Choroid plexus epithelial cell (primary cell): ENCODE results near the gene USE1.

ENCODE experiments used
- DNase-seq: peaks from one replicate; pipeline ENCODE4 v3.0.0-alpha.2; 2010; ENCODE audit warnings: low read depth
- H3K4me3 ChIP-seq: 2 replicates; pipeline ENCODE4 v1.5.1; 2011; ENCODE audit warnings: low read depth, mild to moderate bottlenecking, control low read depth, low read length, moderate library complexity
- TF ChIP-seq, protein P1 (sequence below): conservative IDR thresholded peaks from 2 replicates; pipeline ENCODE4 v1.5.1; 2011; ENCODE audit warnings: low read depth, mild to moderate bottlenecking, control low read depth, inconsistent platforms, low read length, moderate library complexity

USE1 gene

DNA sequence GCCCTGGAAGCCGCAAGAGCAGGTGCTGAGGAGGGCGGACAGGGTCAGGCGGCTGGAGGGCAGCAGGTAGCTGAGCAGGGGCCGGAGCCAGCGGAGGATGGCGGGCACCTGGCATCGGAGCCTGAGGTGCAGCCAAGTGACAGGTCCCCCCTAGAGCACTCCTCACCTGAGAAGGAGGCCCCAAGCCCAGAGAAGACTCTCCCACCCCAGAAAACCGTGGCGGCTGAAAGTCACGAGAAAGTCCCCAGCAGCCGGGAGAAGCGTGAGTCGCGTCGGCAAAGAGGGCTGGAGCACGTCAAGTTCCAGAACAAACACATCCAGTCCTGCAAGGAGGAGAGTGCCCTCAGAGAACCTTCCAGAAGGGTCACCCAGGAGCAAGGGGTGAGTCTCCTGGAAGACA, 20.5 kb upstream of the USE1 start:
- no peak for DNase-seq
- no peak overlapping the region for H3K4me3 ChIP-seq
- TF ChIP-seq, protein P1, sequence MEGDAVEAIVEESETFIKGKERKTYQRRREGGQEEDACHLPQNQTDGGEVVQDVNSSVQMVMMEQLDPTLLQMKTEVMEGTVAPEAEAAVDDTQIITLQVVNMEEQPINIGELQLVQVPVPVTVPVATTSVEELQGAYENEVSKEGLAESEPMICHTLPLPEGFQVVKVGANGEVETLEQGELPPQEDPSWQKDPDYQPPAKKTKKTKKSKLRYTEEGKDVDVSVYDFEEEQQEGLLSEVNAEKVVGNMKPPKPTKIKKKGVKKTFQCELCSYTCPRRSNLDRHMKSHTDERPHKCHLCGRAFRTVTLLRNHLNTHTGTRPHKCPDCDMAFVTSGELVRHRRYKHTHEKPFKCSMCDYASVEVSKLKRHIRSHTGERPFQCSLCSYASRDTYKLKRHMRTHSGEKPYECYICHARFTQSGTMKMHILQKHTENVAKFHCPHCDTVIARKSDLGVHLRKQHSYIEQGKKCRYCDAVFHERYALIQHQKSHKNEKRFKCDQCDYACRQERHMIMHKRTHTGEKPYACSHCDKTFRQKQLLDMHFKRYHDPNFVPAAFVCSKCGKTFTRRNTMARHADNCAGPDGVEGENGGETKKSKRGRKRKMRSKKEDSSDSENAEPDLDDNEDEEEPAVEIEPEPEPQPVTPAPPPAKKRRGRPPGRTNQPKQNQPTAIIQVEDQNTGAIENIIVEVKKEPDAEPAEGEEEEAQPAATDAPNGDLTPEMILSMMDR, result no peak

GRCh38 chr19:17195106-17195505, 20.1 kb upstream of the USE1 start:
- H3K4me3 ChIP-seq, result no peak overlapping the region
- DNase-seq, result no peak
- TF ChIP-seq, protein P1, result no peak

DNA sequence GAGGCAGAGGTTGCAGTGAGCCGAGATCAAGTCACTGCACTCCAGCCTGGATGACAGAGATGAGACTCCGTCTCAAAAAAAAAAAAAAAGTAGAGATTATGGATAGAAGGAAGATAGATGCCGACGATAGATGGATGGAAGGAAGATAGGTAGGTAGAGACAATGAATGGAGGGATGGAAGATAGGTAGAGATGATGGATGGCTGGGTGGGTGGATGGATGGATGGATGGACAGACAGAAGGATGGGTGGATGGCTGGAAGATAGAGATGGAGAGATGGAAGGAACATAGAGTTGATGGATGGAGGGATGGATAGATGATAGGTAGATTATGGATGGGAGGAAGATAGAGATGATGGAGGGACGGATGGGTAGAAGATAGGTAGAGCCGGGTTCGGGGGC, 18.5 kb upstream of the USE1 start:
- TF ChIP-seq, protein P1, result no peak
- no peak for DNase-seq
- H3K4me3 ChIP-seq, result no peak overlapping the region

- no peak for DNase-seq
- H3K4me3 ChIP-seq, result no peak overlapping the region
- TF ChIP-seq, protein P1, result no peak
Observed at GRCh38 chr19:17197666-17198065, 17.5 kb upstream of the USE1 start.

- TF ChIP-seq, protein P1, result no peak
- DNase-seq, result no peak
- no peak overlapping the region for H3K4me3 ChIP-seq
Observed at GRCh38 chr19:17200408-17201079, 14.6 kb upstream of the USE1 start.

DNA sequence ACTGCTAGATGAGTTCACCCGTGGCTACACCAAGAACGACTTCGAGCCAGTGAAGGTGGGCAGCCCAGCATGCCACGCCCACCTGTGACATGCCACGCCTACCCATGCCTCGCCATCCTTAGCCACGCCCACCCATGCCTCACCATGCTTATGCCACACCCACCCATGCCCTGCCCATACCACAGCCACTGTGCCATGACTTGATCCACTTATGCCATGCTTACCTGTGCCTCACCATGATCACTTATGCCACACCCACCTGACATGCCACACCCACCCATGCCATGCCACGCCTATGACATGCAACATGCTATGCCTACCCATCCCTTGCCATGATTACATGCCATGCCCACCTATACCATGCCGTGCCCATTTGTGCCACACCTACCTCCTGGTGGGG, 12.9 kb upstream of the USE1 start:
- no peak overlapping the region for H3K4me3 ChIP-seq
- DNase-seq, result no peak
- TF ChIP-seq, protein P1, result no peak

DNA sequence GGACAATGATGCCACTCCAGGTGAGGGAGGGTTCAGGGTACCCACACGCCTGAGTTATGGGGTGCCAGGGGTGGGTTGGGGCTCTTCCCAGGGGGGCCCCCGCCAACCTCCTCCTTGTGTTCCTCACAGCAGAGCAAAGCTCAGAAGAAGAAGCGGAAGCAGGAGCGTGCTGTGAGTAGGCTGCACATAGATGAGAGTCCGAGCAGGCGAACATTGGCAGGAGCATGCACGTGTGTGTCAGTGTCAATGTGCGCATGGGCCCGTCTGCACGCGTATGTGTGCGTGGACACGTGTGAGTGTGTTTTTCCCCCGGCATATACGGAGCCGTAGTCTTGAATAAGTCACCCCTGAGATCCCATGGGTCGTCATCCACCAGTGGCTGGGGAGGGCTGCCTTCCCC, 12.4 kb upstream of the USE1 start:
- TF ChIP-seq, protein P1, result no peak
- DNase-seq, result no peak
- H3K4me3 ChIP-seq, result no peak overlapping the region
